ENCODE results near the gene GMPR.

DNA sequence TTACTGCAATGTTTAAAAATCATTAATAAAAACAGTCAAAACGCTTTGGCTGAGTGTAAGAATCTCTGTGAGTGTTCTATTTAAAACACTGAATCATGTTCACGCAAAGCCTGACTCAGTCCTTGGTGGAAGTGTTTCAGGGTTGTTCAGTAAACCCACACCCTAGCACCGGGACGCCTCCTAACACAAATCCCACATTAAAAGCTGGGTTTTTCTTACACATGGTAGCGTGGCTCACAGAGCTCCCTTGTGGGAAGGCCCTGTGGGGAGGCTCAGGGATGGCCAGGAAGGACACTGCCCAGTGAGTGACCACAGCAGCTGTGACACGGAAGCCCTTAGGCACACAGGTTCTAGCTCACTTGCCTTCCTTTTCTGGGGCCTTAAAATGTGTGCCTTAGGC lies 80.2 kb downstream of the GMPR start:
- TF ChIP-seq POLR2A (IDR thresholded peaks at IDR 0.05) (no peak), POLR2AphosphoS5 (IDR thresholded peaks at IDR 0.05) (no peak), CTCF (IDR thresholded peaks at IDR 0.05 in 8 of 11, conservative IDR thresholded peaks at IDR 0.05 in 3 of 11) (no peak)
